Calu3 (cell line): ENCODE data around the gene ONECUT1. TPM values are rescaled to one million over a fixed set of nuclear protein-coding genes. Genes with fewer than 3 reads are reported as not detected.

Source experiments
- BruUV-seq: library from RNA; stranded (reverse); fragments of 400-500 nt; replicated peaks from 2 replicates; lab custom pipeline; 2021; lab: Mats Ljungman, UMichigan
- CTCF ChIA-PET: fragments of 300-600 bp; sonication (Branson Sonifier 250); formaldehyde crosslinking; loops from one replicate; lab custom pipeline; 2022; ENCODE audit warnings: antibody characterized with exemption; lab: Charles Lee
- DNase-seq: peaks from one replicate; pipeline ENCODE4 v3.0.0; 2022
- H3K27ac Mint-ChIP-seq: one replicate; pipeline ENCODE4 v1.8.0; 2022; ENCODE audit warnings: mixed read lengths; ENCODE audit not compliant: unreplicated experiment
- H3K27me3 Mint-ChIP-seq: one replicate; pipeline ENCODE4 v1.8.0; 2022; ENCODE audit warnings: mixed read lengths; ENCODE audit not compliant: unreplicated experiment
- H3K36me3 Mint-ChIP-seq: one replicate; pipeline ENCODE4 v1.8.0; 2022; ENCODE audit warnings: mild to moderate bottlenecking, moderate library complexity, mixed read lengths; ENCODE audit not compliant: insufficient read depth, unreplicated experiment
- H3K4me1 Mint-ChIP-seq: one replicate; pipeline ENCODE4 v1.8.0; 2022; ENCODE audit warnings: mild to moderate bottlenecking, low read depth, mixed read lengths; ENCODE audit not compliant: unreplicated experiment
- H3K4me3 Mint-ChIP-seq: one replicate; pipeline ENCODE4 v1.8.0; 2022; ENCODE audit warnings: mild to moderate bottlenecking, low read depth, moderate library complexity, mixed read lengths; ENCODE audit not compliant: unreplicated experiment
- H3K9me3 Mint-ChIP-seq: one replicate; pipeline ENCODE4 v1.8.0; 2022; ENCODE audit warnings: low read depth, mixed read lengths; ENCODE audit not compliant: unreplicated experiment
- intact Hi-C: fragments of 100-400 bp; cut with micrococcal nuclease; formaldehyde crosslinking; loops from one replicate; pipeline ENCODE4 v1.10.0; 2022; ENCODE audit not compliant: unreplicated experiment
- total RNA-seq: library from RNA; stranded (reverse); gene quantifications from 2 replicates; pipeline ENCODE4 v1.2.3, GENCODE V29; 2022
- TF ChIP-seq, protein P1 (sequence below): fragments of 200-600 bp; IDR thresholded peaks from one replicate; pipeline ENCODE4 v1.8.0; 2022; ENCODE audit warnings: antibody characterized with exemption; ENCODE audit not compliant: unreplicated experiment

ONECUT1 gene
- total RNA-seq, 1 experiment from 2014 or later, result 1.1 TPM

GRCh38 chr15:52805351-52806283 is 15.5 kb upstream of the ONECUT1 start:
- no peaks in the 10 kb centered on the region for H3K36me3 Mint-ChIP-seq
- TF ChIP-seq, protein P1, sequence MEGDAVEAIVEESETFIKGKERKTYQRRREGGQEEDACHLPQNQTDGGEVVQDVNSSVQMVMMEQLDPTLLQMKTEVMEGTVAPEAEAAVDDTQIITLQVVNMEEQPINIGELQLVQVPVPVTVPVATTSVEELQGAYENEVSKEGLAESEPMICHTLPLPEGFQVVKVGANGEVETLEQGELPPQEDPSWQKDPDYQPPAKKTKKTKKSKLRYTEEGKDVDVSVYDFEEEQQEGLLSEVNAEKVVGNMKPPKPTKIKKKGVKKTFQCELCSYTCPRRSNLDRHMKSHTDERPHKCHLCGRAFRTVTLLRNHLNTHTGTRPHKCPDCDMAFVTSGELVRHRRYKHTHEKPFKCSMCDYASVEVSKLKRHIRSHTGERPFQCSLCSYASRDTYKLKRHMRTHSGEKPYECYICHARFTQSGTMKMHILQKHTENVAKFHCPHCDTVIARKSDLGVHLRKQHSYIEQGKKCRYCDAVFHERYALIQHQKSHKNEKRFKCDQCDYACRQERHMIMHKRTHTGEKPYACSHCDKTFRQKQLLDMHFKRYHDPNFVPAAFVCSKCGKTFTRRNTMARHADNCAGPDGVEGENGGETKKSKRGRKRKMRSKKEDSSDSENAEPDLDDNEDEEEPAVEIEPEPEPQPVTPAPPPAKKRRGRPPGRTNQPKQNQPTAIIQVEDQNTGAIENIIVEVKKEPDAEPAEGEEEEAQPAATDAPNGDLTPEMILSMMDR, result no peak
- no peaks in the 10 kb centered on the region for H3K9me3 Mint-ChIP-seq
- no TSS peak for BruUV-seq
- peak overlapping the region; percentile 77 for H3K4me3 Mint-ChIP-seq
- H3K27ac Mint-ChIP-seq, result no peak overlapping the region
- DNase-seq, result no peak
- H3K27me3 Mint-ChIP-seq, result peaks cover 52% of the 10 kb centered on the region
- H3K4me1 Mint-ChIP-seq, result peaks cover 8% of the 10 kb centered on the region
- intact Hi-C loops, result no loop called here
- CTCF ChIA-PET, result interaction anchor here (0.6 to 0.7 kb wide), 2 partner anchors 54 to 553 kb away, joined by 3 read pairs; no protein-coding TSS in a partner anchor

- no peak overlapping the region for H3K27ac Mint-ChIP-seq
- CTCF ChIA-PET, result interaction anchor here (0.5 kb wide), 1 partner anchor 913 kb away, joined by 4 read pairs; no protein-coding TSS in a partner anchor
- peaks cover 8% of the 10 kb centered on the region for H3K4me1 Mint-ChIP-seq
Measured at GRCh38 chr15:52804526-52805081, 14.5 kb upstream of the ONECUT1 start.

GRCh38 chr15:52803467-52804306 is 13.6 kb upstream of the ONECUT1 start:
- H3K4me3 Mint-ChIP-seq, result peak overlapping the region; percentile 77
- intact Hi-C loops, result no loop called here
- H3K27me3 Mint-ChIP-seq, result peaks cover 50% of the 10 kb centered on the region
- no TSS peak for BruUV-seq
- DNase-seq, result no peak
- no peaks in the 10 kb centered on the region for H3K36me3 Mint-ChIP-seq
- TF ChIP-seq, protein P1, result no peak
- CTCF ChIA-PET, result no interaction called here
- H3K4me1 Mint-ChIP-seq, result peaks cover 8% of the 10 kb centered on the region
- no peaks in the 10 kb centered on the region for H3K9me3 Mint-ChIP-seq
- H3K27ac Mint-ChIP-seq, result no peak overlapping the region

More at GRCh38 chr15:52804526-52805081, 14.5 kb upstream of the ONECUT1 start:
- intact Hi-C loops, result no loop called here
- peak overlapping the region; percentile 77 for H3K4me3 Mint-ChIP-seq
- TF ChIP-seq, protein P1, result no peak
- DNase-seq, result no peak
- BruUV-seq, result no TSS peak
- peaks cover 51% of the 10 kb centered on the region for H3K27me3 Mint-ChIP-seq
- H3K9me3 Mint-ChIP-seq, result no peaks in the 10 kb centered on the region
- H3K36me3 Mint-ChIP-seq, result no peaks in the 10 kb centered on the region

GRCh38 chr15:52803108-52803466 is 13.0 kb upstream of the ONECUT1 start:
- TF ChIP-seq, protein P1, result no peak
- H3K36me3 Mint-ChIP-seq, result no peaks in the 10 kb centered on the region
- H3K9me3 Mint-ChIP-seq, result no peaks in the 10 kb centered on the region
- CTCF ChIA-PET, result no interaction called here
- intact Hi-C loops, result no loop called here
- no TSS peak for BruUV-seq
- H3K4me1 Mint-ChIP-seq, result peaks cover 8% of the 10 kb centered on the region
- DNase-seq, result no peak
- peaks cover 50% of the 10 kb centered on the region for H3K27me3 Mint-ChIP-seq
- peak overlapping the region; percentile 77 for H3K4me3 Mint-ChIP-seq
- no peak overlapping the region for H3K27ac Mint-ChIP-seq
